Subcutaneous adipose tissue (tissue), 4 donors: Measurements from ENCODE around the gene C1orf105. TPM values are rescaled to one million over a fixed set of nuclear protein-coding genes. Genes with fewer than 3 reads are reported as not detected.

Experiments
- total RNA-seq, 4 donors: library from RNA; depleted of rRNA; stranded (reverse); fragments of >200 nt; gene quantifications; one replicate each; pipeline ENCODE4 v1.1.0, GENCODE V29; 2016
- TF ChIP-seq, protein P1 (sequence below): fragments of 450-650 bp; IDR thresholded peaks from one replicate; pipeline ENCODE4 v1.5.1; 2016; ENCODE audit warnings: low read depth, mild to moderate bottlenecking, control low read depth, antibody characterized with exemption, moderate library complexity

C1orf105 gene
- total RNA-seq, 4 donors from 2014 or later: not detected

DNA sequence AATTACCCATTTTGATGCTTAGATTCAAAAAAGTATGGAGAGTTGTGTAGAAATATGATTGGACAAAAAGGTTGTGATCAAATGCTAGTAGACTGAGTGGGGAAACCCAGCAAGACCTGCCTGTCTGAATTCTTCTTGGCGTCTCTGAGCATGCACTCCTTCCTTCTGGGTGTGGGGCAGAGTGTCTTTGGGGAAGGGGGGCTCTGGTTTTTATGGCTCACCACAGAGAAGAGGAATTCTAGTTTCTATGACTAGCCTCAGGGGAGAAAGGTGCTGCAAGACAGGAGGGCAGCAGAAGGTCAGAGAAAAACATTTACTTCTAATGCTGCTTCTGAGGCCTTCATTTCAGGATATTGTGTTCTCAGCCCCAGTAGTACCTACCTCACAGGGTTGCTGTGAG lies 57.3 kb downstream of the C1orf105 start:
- TF ChIP-seq, protein P1, sequence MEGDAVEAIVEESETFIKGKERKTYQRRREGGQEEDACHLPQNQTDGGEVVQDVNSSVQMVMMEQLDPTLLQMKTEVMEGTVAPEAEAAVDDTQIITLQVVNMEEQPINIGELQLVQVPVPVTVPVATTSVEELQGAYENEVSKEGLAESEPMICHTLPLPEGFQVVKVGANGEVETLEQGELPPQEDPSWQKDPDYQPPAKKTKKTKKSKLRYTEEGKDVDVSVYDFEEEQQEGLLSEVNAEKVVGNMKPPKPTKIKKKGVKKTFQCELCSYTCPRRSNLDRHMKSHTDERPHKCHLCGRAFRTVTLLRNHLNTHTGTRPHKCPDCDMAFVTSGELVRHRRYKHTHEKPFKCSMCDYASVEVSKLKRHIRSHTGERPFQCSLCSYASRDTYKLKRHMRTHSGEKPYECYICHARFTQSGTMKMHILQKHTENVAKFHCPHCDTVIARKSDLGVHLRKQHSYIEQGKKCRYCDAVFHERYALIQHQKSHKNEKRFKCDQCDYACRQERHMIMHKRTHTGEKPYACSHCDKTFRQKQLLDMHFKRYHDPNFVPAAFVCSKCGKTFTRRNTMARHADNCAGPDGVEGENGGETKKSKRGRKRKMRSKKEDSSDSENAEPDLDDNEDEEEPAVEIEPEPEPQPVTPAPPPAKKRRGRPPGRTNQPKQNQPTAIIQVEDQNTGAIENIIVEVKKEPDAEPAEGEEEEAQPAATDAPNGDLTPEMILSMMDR: no peak

DNA sequence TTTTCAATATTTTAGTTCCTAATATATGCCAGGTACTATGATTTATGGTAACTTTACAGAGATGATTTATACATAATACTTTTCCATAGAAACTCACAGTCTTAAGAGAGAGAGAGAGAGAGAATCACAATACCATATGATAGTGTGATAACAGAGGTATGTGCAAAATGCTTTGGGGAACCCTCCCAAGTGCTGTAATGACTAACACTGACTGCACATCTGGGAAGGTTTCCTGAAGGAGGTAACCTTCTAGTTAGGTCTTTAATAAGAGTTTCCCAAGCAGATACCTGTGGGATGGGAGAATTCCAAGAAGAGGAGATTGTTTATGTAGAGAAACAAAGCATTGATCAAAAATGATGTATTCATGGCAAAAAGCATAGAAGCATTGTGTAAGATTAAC lies 58.0 kb downstream of the C1orf105 start:
- TF ChIP-seq, protein P1: no peak

DNA sequence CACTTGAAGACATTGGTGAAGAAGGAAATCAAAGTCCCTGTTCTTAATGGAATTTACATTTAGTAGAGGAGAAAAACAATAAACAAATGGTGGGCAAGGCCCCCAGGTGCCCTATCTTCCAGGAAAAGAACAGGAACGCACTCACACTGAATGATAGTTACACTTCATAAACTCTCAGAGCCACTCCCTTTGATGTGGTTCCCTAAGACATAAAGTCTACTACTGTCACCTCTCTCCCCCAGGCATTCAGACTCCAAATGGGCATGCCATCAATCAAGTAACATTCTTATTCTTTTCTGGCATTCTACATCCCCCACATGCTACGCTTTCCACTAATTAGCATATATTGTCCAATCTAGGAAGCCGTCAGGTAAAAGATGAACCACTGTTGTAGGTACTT lies 59.9 kb downstream of the C1orf105 start:
- TF ChIP-seq, protein P1: no peak

DNA sequence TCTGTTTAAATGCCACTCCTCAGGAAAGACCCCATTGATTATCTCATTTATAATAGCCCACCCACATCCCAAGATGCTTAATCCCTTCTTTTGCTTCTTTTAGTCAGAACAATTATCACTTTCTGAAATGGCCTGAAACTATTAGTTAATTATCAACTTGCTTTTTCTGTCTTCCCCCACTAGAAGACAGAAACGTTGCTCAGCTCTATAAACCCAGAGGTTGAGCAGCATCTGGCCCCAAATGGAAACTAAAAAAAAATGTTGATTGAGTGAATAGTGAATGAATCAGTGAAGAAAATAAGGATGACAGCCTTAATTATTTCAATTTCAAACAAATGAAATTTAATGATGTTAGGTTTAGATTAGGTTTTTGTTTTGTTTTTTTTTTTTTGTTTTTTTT lies 61.6 kb downstream of the C1orf105 start:
- TF ChIP-seq, protein P1: no peak

DNA sequence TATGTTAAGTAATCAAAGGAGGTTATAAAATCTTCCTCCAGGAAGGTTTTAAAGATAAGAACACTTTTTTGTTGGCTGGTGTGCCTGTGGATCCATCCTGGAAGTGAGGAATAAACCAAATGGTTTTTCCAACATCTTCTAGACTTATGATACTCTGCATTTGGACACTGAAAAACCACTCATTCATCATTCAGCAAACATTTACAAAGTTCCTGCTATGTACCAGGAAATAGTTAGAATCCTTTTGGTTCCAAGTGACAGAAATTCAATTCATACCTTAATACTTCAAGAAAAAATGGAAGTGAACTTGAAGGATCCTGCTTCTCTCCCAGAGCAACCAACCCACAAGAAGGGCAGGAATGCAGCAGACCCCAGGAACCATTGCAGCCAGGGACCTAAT lies 63.0 kb downstream of the C1orf105 start:
- TF ChIP-seq, protein P1: no peak

DNA sequence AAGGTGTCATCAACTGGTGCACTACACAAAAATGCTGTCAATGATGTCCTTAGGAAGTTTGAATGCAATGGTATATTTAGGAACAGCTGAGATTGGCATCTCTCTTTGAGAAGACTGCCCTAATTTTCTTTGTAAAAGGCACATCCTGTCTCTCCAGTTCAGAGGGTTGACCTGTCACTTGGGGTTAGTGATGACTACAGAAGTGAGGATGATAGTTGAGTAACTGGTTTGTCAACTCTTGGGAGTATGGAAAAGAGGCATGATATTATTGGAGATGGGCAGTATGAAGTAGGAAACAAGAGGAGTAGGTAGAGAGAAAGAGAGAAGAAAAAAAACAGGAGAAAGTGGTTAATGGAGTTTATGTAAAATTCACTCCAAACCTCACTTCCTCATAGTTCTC lies 63.8 kb downstream of the C1orf105 start:
- TF ChIP-seq, protein P1: no peak

DNA sequence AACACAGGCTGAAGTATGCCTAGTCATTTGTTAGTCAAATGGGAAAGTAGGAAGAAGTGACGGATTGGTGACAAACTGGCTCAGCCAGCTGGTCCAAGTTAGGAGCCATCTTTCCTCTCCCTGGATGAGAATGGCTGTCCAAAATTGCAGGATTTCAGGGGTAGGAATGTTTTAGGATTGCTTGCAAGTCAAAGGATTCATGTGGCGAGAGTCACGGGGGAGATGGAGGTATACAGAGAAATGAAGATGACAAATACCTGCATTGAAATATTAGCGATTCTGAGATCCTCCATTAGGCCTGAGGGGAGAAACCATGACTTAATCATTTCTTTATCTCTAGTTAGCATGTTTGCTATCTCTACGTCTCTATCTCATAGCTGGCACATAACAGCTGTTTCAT lies 65.1 kb downstream of the C1orf105 start:
- TF ChIP-seq, protein P1: no peak
